Keratinocyte (primary cell): ENCODE measurements around the gene IL27RA.

ENCODE experiments used
- CTCF ChIP-seq, 3 experiments: IDR thresholded peaks in 1 of 3; conservative IDR thresholded peaks in 1 of 3; optimal IDR thresholded peaks in 1 of 3; 2 replicates in 2 of 3; 3 replicates in 1 of 3; pipeline versions ENCODE3 to v1.5.1; 2011; ENCODE audit warnings: low read length in 3 of 3, mild to moderate bottlenecking in 3 of 3, moderate library complexity in 2 of 3, control low read depth in 1 of 3, inconsistent platforms in 1 of 3; ENCODE audit not compliant: insufficient read depth in 2 of 3; ENCODE audit errors: extremely low read depth in 1 of 3
- EZH2 ChIP-seq: IDR thresholded peaks from one replicate; pipeline ENCODE4 v1.6.1; 2012; ENCODE audit warnings: inconsistent platforms, mild to moderate bottlenecking, low read length, moderate library complexity

DNA sequence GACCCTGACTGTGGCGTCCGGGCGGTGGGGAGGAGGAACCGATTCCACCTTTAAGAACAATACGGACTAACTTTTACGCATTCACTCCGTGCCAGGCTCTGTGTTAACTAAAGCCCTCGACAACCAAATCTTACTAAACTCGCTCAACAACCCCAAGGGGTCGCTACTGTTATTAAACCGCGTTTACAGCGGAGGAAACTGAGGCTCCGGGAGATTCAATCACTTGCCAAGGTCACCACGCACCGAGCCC lies 57.8 kb downstream of the IL27RA start:
- TF ChIP-seq CTCF (optimal IDR thresholded peaks at IDR 0.05 in 1 of 3, IDR thresholded peaks at IDR 0.05 in 1 of 3, conservative IDR thresholded peaks at IDR 0.05 in 1 of 3; ENCODE audit: extremely low read depth in 1 of 3, insufficient read depth in 2 of 3, low read length in 3 of 3) (no peak), EZH2 (no peak)
